IMR-90 (cell line): ENCODE data around the gene PPM1H. TPM values are rescaled to one million over a fixed set of nuclear protein-coding genes. Genes with fewer than 3 reads are reported as not detected.

Experiments used
- ATAC-seq: fragments of 200-7000 bp; cut with Tn5 transposase; 2 replicates; pipeline ENCODE4 v1.9.1; 2020; ENCODE audit warnings: low read depth, mild to moderate bottlenecking, moderate library complexity
- BruUV-seq: library from RNA; stranded (reverse); fragments of 400-500 nt; replicated peaks from 2 replicates; lab custom pipeline; 2021; lab: Mats Ljungman, UMichigan
- CTCF ChIA-PET: fragments of 300-600 bp; formaldehyde crosslinking; extraction: SDS; loops from one replicate; lab custom pipeline; 2021; ENCODE audit warnings: antibody characterized with exemption; lab: Yijun Ruan, JAX
- POLR2A ChIA-PET: fragments of 300-600 bp; sonication (Branson Sonifier 250); formaldehyde crosslinking; loops from one replicate; lab custom pipeline; 2022; ENCODE audit warnings: antibody characterized with exemption; ENCODE audit not compliant: unreplicated experiment; lab: Charles Lee
- DNase-seq: peaks from one replicate; pipeline ENCODE4 v3.0.0; 2013
- H2AFZ ChIP-seq: replicated peaks from 2 replicates; pipeline ENCODE3; 2013; ENCODE audit warnings: low read length, mild to moderate bottlenecking; ENCODE audit not compliant: poor library complexity
- H2AK5ac ChIP-seq: 2 replicates; pipeline ENCODE4 v1.6.1; 2013; ENCODE audit warnings: low read depth, low read length, inconsistent platforms
- H2AK9ac ChIP-seq: replicated peaks from 2 replicates; pipeline ENCODE3; 2013; ENCODE audit warnings: mild to moderate bottlenecking, low read depth, low read length, moderate library complexity; ENCODE audit not compliant: poor library complexity
- H2BK120ac ChIP-seq: 2 replicates; pipeline ENCODE4 v1.6.1; 2013; ENCODE audit warnings: low read depth, low read length, inconsistent platforms
- H2BK15ac ChIP-seq: 3 replicates; pipeline ENCODE4 v1.6.1; 2013; ENCODE audit warnings: low read depth, low read length, inconsistent platforms
- H2BK20ac ChIP-seq: 2 replicates; pipeline ENCODE4 v1.6.1; 2013; ENCODE audit warnings: low read depth, mild to moderate bottlenecking, inconsistent platforms, low read length, moderate library complexity
- H2BK5ac ChIP-seq: 2 replicates; pipeline ENCODE4 v1.6.1; 2013; ENCODE audit warnings: mild to moderate bottlenecking, low read depth, low read length, inconsistent platforms; ENCODE audit not compliant: poor library complexity, severe bottlenecking
- H3K14ac ChIP-seq: replicated peaks from 2 replicates; pipeline ENCODE4 v1.6.1; 2013; ENCODE audit warnings: low read depth, low read length, inconsistent platforms
- H3K18ac ChIP-seq: 2 replicates; pipeline ENCODE4 v1.6.1; 2013; ENCODE audit warnings: low read depth, low read length, control low read depth
- H3K23ac ChIP-seq: 2 replicates; pipeline ENCODE4 v1.6.1; 2013; ENCODE audit warnings: low read depth, low read length, inconsistent platforms
- H3K27ac ChIP-seq: 2 replicates; pipeline ENCODE4 v1.5.1; 2013; ENCODE audit warnings: mild to moderate bottlenecking, control low read depth, low read length; ENCODE audit not compliant: insufficient read depth
- H3K27me3 ChIP-seq: 2 replicates; pipeline ENCODE4 v1.6.1; 2013; ENCODE audit warnings: low read length; ENCODE audit not compliant: control insufficient read depth, insufficient read depth
- H3K36me3 ChIP-seq: 2 replicates; pipeline ENCODE4 v1.6.1; 2013; ENCODE audit warnings: low read length, mixed read lengths; ENCODE audit not compliant: control insufficient read depth, insufficient read depth
- H3K4ac ChIP-seq: 2 replicates; pipeline ENCODE4 v1.6.1; 2013; ENCODE audit warnings: low read depth, low read length, inconsistent platforms
- H3K4me1 ChIP-seq: 2 replicates; pipeline ENCODE4 v1.6.1; 2013; ENCODE audit warnings: low read length, mixed read lengths; ENCODE audit not compliant: control insufficient read depth, insufficient read depth
- H3K4me2 ChIP-seq: 2 replicates; pipeline ENCODE4 v1.6.1; 2013; ENCODE audit warnings: low read depth, mild to moderate bottlenecking, control low read depth, low read length, moderate library complexity
- H3K4me3 ChIP-seq: 2 replicates; pipeline ENCODE4 v1.5.1; 2013; ENCODE audit warnings: low read depth, mild to moderate bottlenecking, control low read depth, low read length, moderate library complexity; ENCODE audit not compliant: insufficient read depth
- H3K56ac ChIP-seq: 2 replicates; pipeline ENCODE4 v1.6.1; 2013; ENCODE audit warnings: low read length, inconsistent platforms; ENCODE audit not compliant: insufficient read depth; ENCODE audit errors: extremely low read depth
- H3K79me1 ChIP-seq, 2 experiments: 2 replicates each; pipeline ENCODE4 v1.6.1; 2013; ENCODE audit warnings: low read length in 2 of 2, inconsistent platforms in 1 of 2, low read depth in 1 of 2
- H3K9ac ChIP-seq: 2 replicates; pipeline ENCODE4 v1.6.1; 2013; ENCODE audit warnings: low read depth, low read length, control low read depth
- H3K9me1 ChIP-seq: 2 replicates; pipeline ENCODE4 v1.6.1; 2013; ENCODE audit warnings: low read length, inconsistent platforms; ENCODE audit not compliant: insufficient read depth
- H3K9me3 ChIP-seq: 2 replicates; pipeline ENCODE4 v1.6.1; 2013; ENCODE audit warnings: low read length; ENCODE audit not compliant: control insufficient read depth, insufficient read depth
- H4K20me1 ChIP-seq: 2 replicates; pipeline ENCODE4 v1.6.1; 2013; ENCODE audit warnings: low read length, inconsistent platforms; ENCODE audit not compliant: insufficient read depth
- H4K5ac ChIP-seq: 2 replicates; pipeline ENCODE4 v1.6.1; 2013; ENCODE audit warnings: mild to moderate bottlenecking, low read depth, low read length, control low read depth
- H4K8ac ChIP-seq, 2 experiments: 2 replicates each; pipeline ENCODE4 v1.6.1; 2013; ENCODE audit warnings: low read depth in 2 of 2, low read length in 2 of 2, control low read depth in 1 of 2, inconsistent platforms in 1 of 2
- H4K91ac ChIP-seq: 2 replicates; pipeline ENCODE4 v1.6.1; 2013; ENCODE audit warnings: low read depth, low read length, inconsistent platforms; ENCODE audit not compliant: insufficient read depth
- BHLHE40 ChIP-seq: fragments of 150-350 bp; IDR thresholded peaks from 2 replicates; pipeline ENCODE4 v1.6.1; 2016; ENCODE audit warnings: mild to moderate bottlenecking, low read depth, low read length
- CEBPB ChIP-seq: IDR thresholded peaks from 2 replicates; pipeline ENCODE4 v1.6.1; 2012; ENCODE audit warnings: low read depth, low read length, improper control_type of control experiment
- FOS ChIP-seq: fragments of 150-350 bp; IDR thresholded peaks from 2 replicates; pipeline ENCODE4 v1.6.1; 2016; ENCODE audit warnings: low read depth, low read length
- NFE2L2 ChIP-seq: fragments of 150-350 bp; IDR thresholded peaks from 2 replicates; pipeline ENCODE4 v1.6.1; 2016; ENCODE audit warnings: low read depth, mild to moderate bottlenecking, low read length
- POLR2A ChIP-seq: IDR thresholded peaks from 2 replicates; pipeline ENCODE4 v1.6.1; 2012; ENCODE audit warnings: mild to moderate bottlenecking, low read depth, low read length
- RAD21 ChIP-seq: IDR thresholded peaks from 2 replicates; pipeline ENCODE4 v1.6.1; 2012; ENCODE audit warnings: low read length, improper control_type of control experiment
- RFX5 ChIP-seq: IDR thresholded peaks from 2 replicates; pipeline ENCODE4 v1.8.0; 2012; ENCODE audit warnings: low read depth, mild to moderate bottlenecking, low read length, moderate library complexity
- SMC3 ChIP-seq: fragments of 150-350 bp; IDR thresholded peaks from 2 replicates; pipeline ENCODE4 v1.6.1; 2016; ENCODE audit warnings: low read depth, mild to moderate bottlenecking, antibody characterized with exemption, low read length, moderate library complexity
- WGBS, 2 experiments: methylation state at CpG; one replicate each; pipeline versions ENCODE4 v1.1.5 to v1.1.7; 2013; ENCODE audit warnings: missing lambda C conversion rate in 2 of 2; ENCODE audit not compliant: insufficient read length in 1 of 2; ENCODE audit errors: extremely low coverage in 2 of 2; 5-methylcytosine and 5-hydroxymethylcytosine counted together
- dilution Hi-C: fragments of 300-500 bp; cut with HindIII; formaldehyde crosslinking; loops from one replicate; pipeline ENCODE4 v1.14.3; 2018; ENCODE audit warnings: low sequenced_read_pairs; ENCODE audit not compliant: unreplicated experiment
- in situ Hi-C: fragments of 300-500 bp; cut with MboI; formaldehyde crosslinking; loops from 3 replicates; pipeline ENCODE4 v1.14.3; 2019; ENCODE audit warnings: low sequenced_read_pairs, inconsistent platforms, mixed read lengths
- intact Hi-C: fragments of 100-400 bp; cut with micrococcal nuclease; formaldehyde crosslinking; loops from 2 replicates; pipeline ENCODE4 v1.10.0; 2022
- polyA plus RNA-seq, 3 experiments: library from polyadenylated mRNA; depleted of rRNA; stranded (reverse); fragments of >200 nt; gene quantifications; 2 replicates each; pipeline ENCODE4 v1.2.3, GENCODE V29; 2012; ENCODE audit warnings: low replicate concordance in 1 of 3
- total RNA-seq: library from RNA; depleted of rRNA; stranded (reverse); fragments of >200 nt; gene quantifications from 2 replicates; pipeline ENCODE4 v1.2.3, GENCODE V29; 2012

Gene PPM1H
- total and polyA plus RNA-seq, 2 of the 4 experiments (the other 2 are of a cell fraction) = 0.14 to 0.18 TPM

- Histone ChIP-seq H3K9me3 (no peaks in the 10 kb centered on the region), H3K27ac (no peak overlapping the region), H4K8ac (no peak overlapping the region), H3K4ac (no peak overlapping the region), H3K4me3 (no peak overlapping the region), H3K14ac (no peak overlapping the region), H3K36me3 (no peaks in the 10 kb centered on the region), H4K5ac (no peak overlapping the region), H2AK5ac (no peak overlapping the region), H4K91ac (no peak overlapping the region), H2AFZ (no peak overlapping the region), H3K9ac (no peak overlapping the region), H2BK120ac (no peak overlapping the region), H4K20me1 (no peaks in the 10 kb centered on the region), H3K4me2 (no peak overlapping the region), H2BK15ac (no peak overlapping the region), H3K9me1 (no peaks in the 10 kb centered on the region), H2BK5ac (no peak overlapping the region), H3K79me1 (no peaks in the 10 kb centered on the region), H2AK9ac (no peak overlapping the region), H3K27me3 (peaks cover 2% of the 10 kb centered on the region; the same call in 1 of the 2 replicates), H3K56ac (no peak overlapping the region), H2BK20ac (no peak overlapping the region), H3K18ac (no peak overlapping the region), H3K4me1 (peaks cover 3% of the 10 kb centered on the region; the same call in 1 of the 2 replicates), H3K23ac (no peak overlapping the region)
- in situ Hi-C loops = no loop called here
- no TSS peak for BruUV-seq
- ATAC-seq (no peak), DNase-seq (no peak)
- ChIA-PET POLR2A (no interaction called here), CTCF (no interaction called here)
- dilution Hi-C loops = no loop called here
- WGBS, 2 experiments = 88% methylated on average over 4 of the region's 6 CpGs; no CpG with 5 or more reads in 1 of the 2 experiments
- no peak for TF ChIP-seq BHLHE40
- TF ChIP-seq FOS = no peak
- no peak for TF ChIP-seq RFX5
- no peak for TF ChIP-seq NFE2L2
- no peak for TF ChIP-seq SMC3
- no peak for TF ChIP-seq POLR2A
- TF ChIP-seq RAD21 = no peak
- no peak for TF ChIP-seq CEBPB
- intact Hi-C loops = no loop called here
Measured at GRCh38 chr12:62656591-62657362, 278.2 kb downstream of the PPM1H start.
